GM10266 (cell line): ENCODE results near the gene ODAD4.

Experiments
- DNase-seq: peaks from one replicate; pipeline ENCODE4 v3.0.0; 2012; ENCODE audit errors: extremely low spot score
- CTCF ChIP-seq: IDR thresholded peaks from 2 replicates; pipeline ENCODE4 v1.5.1; 2012; ENCODE audit warnings: mild to moderate bottlenecking, low read depth; ENCODE audit not compliant: control insufficient read depth, insufficient read depth; ENCODE audit errors: missing control alignments

Gene ODAD4

GRCh38 chr17:41943492-41943891 is 13.1 kb downstream of the ODAD4 start:
- TF ChIP-seq CTCF = no peak
- DNase-seq = no peak

GRCh38 chr17:41944943-41945342 is 14.5 kb downstream of the ODAD4 start:
- no peak for TF ChIP-seq CTCF
- DNase-seq = no peak

GRCh38 chr17:41948762-41949460 is 18.5 kb downstream of the ODAD4 start:
- no peak for DNase-seq
- TF ChIP-seq CTCF = no peak

GRCh38 chr17:41956522-41956921 is 26.1 kb downstream of the ODAD4 start:
- no peak for TF ChIP-seq CTCF
- no peak for DNase-seq

- no peak for DNase-seq
- TF ChIP-seq CTCF = no peak
Observed at GRCh38 chr17:41957031-41957868, 26.8 kb downstream of the ODAD4 start.

- TF ChIP-seq CTCF = no peak
- DNase-seq = no peak
Observed at GRCh38 chr17:41957869-41958439, 27.5 kb downstream of the ODAD4 start.

- no peak for TF ChIP-seq CTCF
- DNase-seq = no peak
Observed at GRCh38 chr17:41959030-41959335, 28.6 kb downstream of the ODAD4 start.
